ENCODE data around the gene CYP19A1.

- TF ChIP-seq CTCF (IDR thresholded peaks at IDR 0.05; ENCODE audit: poor library complexity) (no peak), EZH2phosphoT487 (IDR thresholded peaks at IDR 0.05; ENCODE audit: low read depth, severe bottlenecking, unreplicated experiment) (no peak), EZH2 (IDR thresholded peaks at IDR 0.05; ENCODE audit: borderline replicate concordance) (no peak)
Observed at GRCh38 chr15:51315726-51316125, 22.7 kb downstream of the CYP19A1 start.
